HG03442 (cell line): ENCODE data around the gene MEGF11.
"Not testable (repeated sequence)": the region's sequence is repeated elsewhere in the genome, so short reads cannot be mapped to it uniquely, and the experiment has no call there.

ENCODE experiments used
- ATAC-seq: cut with Tn5 transposase; IDR thresholded peaks from one replicate; pipeline ENCODE4 v1.9.1; 2021; ENCODE audit warnings: mild to moderate bottlenecking, moderate library complexity; ENCODE audit not compliant: unreplicated experiment

The MEGF11 gene

DNA sequence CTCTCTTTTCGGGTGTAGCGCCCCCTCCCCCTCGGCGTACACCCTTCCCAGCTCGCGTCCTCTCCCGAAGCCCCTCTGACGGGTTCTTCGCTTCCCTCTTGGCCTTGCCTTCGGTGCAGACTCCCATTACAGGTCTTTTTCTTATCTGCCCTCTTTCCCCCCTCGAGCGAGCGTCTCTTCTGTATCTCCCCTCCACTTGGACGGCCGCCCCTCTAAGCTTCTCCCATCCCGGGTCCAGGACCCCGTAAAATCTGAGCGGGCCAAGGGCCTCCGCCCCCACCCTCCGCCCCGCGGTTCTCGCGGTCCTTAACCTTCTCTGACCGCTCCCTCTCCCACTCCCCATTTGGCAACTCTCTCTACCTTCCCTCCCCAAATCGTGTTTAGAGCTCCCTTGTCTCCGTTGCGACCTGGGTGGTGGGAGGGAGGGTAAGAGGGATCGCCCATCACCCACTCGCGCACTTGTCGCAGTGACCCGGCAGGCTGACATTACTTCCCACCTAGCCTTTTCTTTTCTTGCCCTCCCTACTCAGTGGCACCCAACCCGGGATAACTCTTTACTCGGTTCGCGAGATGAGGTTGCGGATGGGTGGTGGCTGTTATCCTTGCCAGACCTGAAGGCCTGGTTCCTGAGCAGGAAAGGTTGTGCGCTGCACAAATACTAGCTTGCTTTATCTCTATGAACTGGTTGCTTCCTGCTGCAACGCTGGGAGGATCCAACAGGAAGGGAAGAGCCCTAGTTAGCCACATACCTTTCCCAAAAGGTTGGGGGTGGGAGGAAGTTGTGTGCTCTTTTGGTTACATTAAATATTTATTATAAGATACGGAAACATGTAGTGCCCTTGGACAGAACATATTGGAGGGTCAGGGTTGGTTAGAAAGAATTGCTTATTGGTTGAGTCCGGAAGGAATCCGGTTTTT is 383.3 kb downstream of the MEGF11 start:
- ATAC-seq: no peak

DNA sequence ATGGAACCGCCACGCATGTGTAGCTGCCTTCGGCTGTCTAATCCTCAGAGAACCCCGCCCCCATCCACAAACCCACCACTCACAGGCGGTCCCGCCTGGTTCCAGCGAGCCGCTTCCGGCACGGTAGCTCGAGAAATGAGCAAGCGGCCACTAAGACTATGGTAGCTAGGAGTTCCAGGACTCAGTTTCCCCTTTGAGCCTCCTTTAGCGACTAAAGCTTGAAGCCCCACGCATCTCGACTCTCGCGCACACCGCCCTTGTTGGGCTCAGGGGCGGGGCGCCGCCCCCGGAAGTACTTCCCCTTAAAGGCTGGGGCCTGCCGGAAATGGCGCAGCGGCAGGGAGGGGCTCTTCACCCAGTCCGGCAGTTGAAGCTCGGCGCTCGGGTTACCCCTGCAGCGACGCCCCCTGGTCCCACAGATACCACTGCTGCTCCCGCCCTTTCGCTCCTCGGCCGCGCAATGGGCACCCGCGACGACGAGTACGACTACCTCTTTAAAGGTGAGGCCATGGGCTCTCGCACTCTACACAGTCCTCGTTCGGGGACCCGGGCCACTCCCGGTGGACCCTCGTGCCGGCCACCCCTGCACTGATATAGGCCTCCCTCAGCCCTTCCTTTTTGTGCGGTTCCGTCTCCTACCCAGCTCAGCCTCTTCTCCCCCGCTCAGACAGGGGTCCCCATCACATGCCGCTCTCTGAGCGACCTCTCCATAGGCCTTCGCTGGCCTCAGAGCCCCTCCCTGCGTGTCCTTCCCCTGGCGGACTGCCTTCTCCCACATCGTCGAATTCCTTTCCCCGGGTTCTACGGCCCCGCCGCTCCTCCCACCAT is 384.2 kb downstream of the MEGF11 start, which contains the start of gene RAB11A:
Gene RAB11A (plus strand): TSS at position 366 of the 828 bp plus-strand sequence. CDS start 95 bp downstream, at position 461.
- ATAC-seq: peak; percentile 90

DNA sequence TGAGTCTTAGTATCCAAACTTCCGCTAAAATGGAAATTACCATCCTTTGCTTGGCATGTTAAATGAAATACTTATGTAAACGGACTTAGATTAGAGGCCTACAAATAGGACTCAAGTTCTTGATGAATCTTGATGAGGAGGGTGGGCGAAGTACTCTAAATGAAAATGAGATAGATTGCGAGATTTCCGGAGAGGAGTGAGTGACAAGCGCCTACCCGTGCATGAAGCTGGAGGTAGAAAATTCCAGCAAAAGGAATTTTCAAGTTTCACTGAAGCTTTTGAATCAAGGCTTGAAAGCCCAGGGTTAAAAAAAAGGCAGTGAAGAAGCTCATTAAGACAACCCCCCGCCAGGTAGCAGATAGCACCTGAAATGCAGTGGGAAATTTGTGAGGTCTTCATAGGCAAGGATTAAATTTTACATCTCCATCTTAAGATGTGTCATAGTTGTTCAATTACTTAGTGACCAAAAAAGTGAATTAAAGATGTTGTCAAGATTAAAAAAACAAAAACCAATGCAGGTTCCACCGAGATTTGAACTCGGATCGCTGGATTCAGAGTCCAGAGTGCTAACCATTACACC is 384.9 kb downstream of the MEGF11 start:
- no peak for ATAC-seq

DNA sequence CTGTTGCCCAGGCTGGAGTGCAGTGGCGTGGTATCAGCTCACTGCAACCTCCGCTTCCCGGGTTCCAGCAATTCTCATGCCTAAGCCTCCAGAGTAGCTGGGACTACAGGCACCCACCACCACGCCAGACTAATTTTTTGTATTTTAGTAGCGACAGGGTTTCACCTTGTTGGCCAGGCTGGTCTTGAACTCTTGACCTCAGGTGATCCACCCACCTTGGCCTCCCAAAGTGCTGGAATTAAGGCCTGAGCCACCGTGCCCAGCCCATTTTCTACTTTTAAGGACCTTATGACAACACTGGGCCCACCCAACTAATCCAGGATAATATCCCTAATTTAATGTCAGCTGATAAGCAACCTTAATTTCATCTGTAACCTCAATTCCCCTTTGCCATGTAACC is 385.6 kb downstream of the MEGF11 start:
- ATAC-seq: not testable (repeated sequence)

DNA sequence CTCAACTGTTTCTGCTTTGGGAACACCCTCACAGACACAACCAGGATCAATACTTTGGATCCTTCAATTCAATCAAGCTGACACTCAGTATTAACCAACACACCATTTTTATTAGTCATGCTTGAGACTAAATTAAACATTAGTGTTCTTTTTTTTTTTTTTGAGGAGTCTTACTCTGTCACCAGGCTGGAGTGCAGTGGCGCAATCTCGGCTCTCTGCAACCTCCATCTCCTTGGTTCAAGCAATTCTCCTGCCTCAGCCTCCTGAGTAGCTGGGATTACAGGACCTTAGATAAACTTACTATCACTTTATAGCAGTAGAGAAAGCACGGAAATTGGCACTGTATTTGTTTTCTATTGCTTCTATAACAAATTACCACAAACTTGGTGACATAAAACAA is 386.3 kb downstream of the MEGF11 start:
- ATAC-seq: no peak

DNA sequence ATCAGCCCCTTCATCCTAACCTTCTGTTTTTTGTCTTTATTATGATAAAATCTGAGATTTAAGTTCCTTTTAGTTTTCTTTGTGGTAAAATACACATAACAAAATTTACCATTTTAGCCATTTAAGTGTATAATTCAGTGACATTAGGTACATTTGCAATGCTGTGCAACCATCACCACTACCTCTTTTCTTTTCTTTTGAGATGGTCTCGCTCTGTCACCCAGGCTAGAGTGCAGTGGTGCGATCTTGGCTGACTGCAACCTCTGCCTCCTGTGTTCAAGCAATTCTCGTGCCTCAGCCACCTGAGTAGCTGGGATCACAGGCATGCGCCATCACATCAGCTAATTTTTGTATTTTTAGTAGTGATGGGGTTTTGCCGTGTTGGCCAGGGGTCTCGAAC is 390.4 kb downstream of the MEGF11 start:
- ATAC-seq: no peak

DNA sequence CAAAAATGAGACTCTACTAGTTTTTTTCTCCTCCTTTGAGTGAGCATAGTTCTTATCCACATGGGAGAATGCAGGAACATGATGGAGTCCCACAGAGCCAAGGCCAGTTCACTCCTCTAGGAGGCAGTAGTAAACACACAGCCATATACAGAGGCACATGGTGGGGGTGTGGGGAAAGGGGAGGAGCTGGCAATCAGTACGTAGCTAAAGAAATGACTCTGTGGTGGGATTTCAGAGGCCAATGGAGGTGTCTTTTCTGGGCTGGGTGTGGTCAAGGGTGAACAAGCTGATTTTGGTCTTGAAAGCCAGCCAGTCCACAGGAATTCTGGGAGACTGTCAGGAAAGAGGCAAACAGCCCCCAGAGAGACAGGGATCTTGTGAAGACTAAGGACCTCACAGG is 390.9 kb downstream of the MEGF11 start:
- ATAC-seq: peak; percentile 55

DNA sequence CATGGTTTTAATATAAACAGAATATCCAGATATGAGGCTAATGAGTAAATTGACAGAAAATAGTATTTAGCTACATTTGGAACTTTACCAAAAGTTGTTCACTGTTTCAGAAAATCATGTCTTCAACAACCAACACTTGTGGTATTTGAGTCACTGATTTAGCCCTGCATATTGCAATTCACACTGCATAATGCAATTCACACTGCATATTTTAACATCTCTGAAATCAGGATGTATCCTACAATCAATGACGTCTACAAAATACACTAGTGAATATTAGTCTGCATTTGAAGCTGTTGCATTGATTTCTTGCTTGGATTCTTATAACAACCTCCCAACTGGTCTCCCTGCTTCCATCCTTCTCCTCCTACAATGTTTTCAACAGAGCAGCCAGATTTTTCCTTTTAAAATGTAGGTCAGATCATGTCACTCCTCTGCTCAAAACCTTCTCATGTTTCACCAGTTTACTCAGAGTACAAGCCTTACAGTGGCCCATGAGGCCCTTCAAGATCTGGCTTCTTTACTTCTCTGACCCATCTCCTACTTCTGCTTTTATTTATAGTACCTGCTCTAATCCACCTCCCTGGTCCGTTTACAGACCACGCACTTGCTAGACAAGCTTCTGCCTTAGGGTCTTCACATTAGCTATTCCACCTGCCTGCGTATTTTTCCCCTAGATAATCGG is 395.7 kb downstream of the MEGF11 start:
- no peak for ATAC-seq

DNA sequence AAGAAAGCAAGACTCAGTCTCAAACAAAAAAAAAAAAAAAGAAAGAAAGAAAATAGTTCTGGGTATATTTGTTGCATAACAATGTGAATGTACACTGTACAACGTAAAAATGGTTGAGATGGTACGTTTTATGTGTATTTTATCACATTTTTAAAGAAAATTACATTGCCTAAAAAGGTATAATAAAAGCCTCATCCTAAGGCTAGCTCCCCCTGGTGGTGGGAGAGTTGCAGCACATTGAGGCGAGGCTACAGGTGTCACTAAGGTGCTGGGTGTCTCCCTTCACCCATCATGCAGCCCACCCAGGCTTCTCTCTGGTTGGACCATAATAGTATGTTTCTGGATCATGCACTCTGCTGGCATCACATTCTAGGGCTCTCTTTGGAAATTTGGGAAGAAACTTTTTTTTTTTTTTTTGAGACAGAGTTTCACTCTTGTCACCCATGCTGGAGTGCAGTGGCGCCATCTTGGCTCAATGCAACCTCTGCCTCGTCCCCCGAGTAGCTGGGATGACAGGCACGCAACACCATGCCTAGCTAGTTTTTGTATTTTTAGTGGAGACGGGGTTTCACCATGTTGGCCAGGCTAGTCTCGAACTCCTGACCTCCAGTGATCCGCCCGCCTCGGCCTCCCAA is 396.6 kb downstream of the MEGF11 start:
- no peak for ATAC-seq

DNA sequence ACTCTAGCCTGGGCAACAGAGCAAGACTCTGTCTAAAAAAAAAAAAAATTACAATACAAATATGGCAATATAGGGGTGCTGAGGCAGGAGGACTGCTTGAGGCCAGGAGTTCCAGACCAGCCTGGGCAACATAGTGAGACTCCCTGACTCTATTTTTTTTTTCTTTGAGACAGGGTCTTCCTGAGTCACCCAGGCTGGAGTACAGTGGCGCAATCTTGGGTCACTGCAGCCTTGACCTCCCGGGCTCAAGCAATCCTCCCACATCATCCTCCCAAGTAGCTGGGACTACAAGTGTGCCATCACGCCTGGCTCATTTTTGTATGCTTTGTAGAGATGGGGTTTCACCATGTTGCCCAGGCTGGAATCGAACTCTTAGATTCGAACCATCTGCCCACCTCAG is 401.6 kb downstream of the MEGF11 start:
- no peak for ATAC-seq

DNA sequence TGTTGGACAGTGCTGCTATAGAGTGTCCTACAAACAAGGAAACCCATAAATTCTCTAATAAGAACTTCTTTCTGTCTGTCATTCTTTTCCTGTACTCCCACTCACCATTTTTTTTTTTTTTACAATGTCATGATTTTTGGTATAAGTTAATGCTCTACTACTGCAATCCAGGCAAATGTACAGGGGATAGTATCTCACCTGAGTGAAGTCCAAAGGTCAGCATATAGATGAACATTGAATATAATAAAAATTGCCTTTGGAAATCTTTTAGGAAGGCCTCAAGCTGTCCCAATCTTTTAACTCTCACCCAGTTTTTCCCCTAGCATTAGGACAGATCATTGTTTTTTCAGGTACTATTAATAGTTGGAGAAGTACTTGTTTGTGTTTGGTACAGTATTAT is 405.6 kb downstream of the MEGF11 start:
- no peak for ATAC-seq

DNA sequence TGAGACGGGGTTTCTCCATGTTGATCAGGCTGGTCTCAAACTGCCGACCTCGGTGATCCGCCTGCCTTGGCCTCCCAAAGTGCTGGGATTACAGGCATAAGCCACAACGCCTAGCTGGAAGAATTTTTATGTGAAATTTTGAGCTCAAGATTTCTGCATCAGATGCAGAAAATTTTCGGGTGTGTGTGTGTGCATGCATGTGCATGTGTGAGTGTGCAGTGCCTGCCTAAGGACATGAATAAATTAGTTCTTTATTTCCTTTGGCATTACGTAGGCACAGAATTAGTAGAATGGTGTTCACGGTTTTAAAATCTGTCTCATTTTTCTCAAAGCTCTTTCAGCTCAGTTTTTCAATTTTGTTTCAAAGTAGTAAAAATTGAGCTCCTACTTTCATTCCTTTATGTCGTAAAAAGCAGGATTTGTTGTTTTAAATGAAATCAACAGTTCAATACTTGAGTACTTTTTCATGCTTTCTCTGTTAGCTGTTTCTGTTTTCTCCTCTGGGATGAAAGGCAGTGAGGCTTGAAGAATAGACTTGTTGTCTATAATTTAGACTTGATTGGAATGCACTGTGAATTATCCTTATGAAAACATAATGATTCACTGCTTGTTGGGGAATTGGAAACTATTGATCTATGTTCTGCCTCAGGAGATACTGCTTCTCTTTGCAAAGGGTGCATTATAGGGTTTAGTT is 407.6 kb downstream of the MEGF11 start:
- no peak for ATAC-seq
